Measurements from ENCODE around the gene NFASC. TPM values are rescaled to one million over a fixed set of nuclear protein-coding genes. Genes with fewer than 3 reads are reported as not detected.
A peak's percentile ranks its signal among the peaks of the same experiment; 100 is the strongest.

Gene NFASC
- total RNA-seq, 1 experiment from 2014 or later, result 0.52 TPM

GRCh38 chr1:204976646-204977045, 106.0 kb downstream of the NFASC start:
- no peak for DNase-seq (ENCODE audit: extremely low read depth, low read depth)

GRCh38 chr1:204977318-204977717, 106.7 kb downstream of the NFASC start:
- DNase-seq (ENCODE audit: extremely low read depth, low read depth), result no peak

- DNase-seq (ENCODE audit: extremely low read depth, low read depth), result no peak
Measured at GRCh38 chr1:204978782-204979181, 108.1 kb downstream of the NFASC start.

GRCh38 chr1:204979306-204979705, 108.6 kb downstream of the NFASC start:
- DNase-seq (ENCODE audit: extremely low read depth, low read depth), result no peak

GRCh38 chr1:204979891-204980649, 109.4 kb downstream of the NFASC start:
- no peak for DNase-seq (ENCODE audit: extremely low read depth, low read depth)

GRCh38 chr1:204980840-204981405, 110.3 kb downstream of the NFASC start:
- no peak for DNase-seq (ENCODE audit: extremely low read depth, low read depth)

GRCh38 chr1:204983136-204983535, 112.5 kb downstream of the NFASC start:
- no peak for DNase-seq (ENCODE audit: extremely low read depth, low read depth)

GRCh38 chr1:204983881-204984280, 113.2 kb downstream of the NFASC start:
- DNase-seq (ENCODE audit: extremely low read depth, low read depth), result no peak

- DNase-seq (ENCODE audit: extremely low read depth, low read depth), result no peak
Measured at GRCh38 chr1:204984499-204984898, 113.8 kb downstream of the NFASC start.

GRCh38 chr1:204986181-204986580, 115.5 kb downstream of the NFASC start:
- DNase-seq (ENCODE audit: extremely low read depth, low read depth), result no peak

GRCh38 chr1:204987689-204988088, 117.0 kb downstream of the NFASC start:
- DNase-seq (ENCODE audit: extremely low read depth, low read depth), result no peak

- no peak for DNase-seq (ENCODE audit: extremely low read depth, low read depth)
Measured at GRCh38 chr1:204988196-204988595, 117.5 kb downstream of the NFASC start.

GRCh38 chr1:204989266-204990058, 118.8 kb downstream of the NFASC start:
- DNase-seq (ENCODE audit: extremely low read depth, low read depth), result peak; percentile 72

GRCh38 chr1:204990059-204990664, 119.5 kb downstream of the NFASC start:
- DNase-seq (ENCODE audit: extremely low read depth, low read depth), result no peak

- DNase-seq (ENCODE audit: extremely low read depth, low read depth), result no peak
Measured at GRCh38 chr1:204990721-204991341, 120.2 kb downstream of the NFASC start.

- DNase-seq (ENCODE audit: extremely low read depth, low read depth), result no peak
Measured at GRCh38 chr1:204991342-204991844, 120.7 kb downstream of the NFASC start.

GRCh38 chr1:204992201-204992997, 121.7 kb downstream of the NFASC start:
- no peak for DNase-seq (ENCODE audit: extremely low read depth, low read depth)

GRCh38 chr1:204992998-204993314, 122.3 kb downstream of the NFASC start:
- DNase-seq (ENCODE audit: extremely low read depth, low read depth), result no peak

- no peak for DNase-seq (ENCODE audit: extremely low read depth, low read depth)
Measured at GRCh38 chr1:204994086-204994862, 123.6 kb downstream of the NFASC start.

Measured in NCI-H460 (cell line).